C4-2B (cell line): ENCODE results near the gene LRP4.

Experiments
- CTCF ChIP-seq: fragments of 450-650 bp; conservative IDR thresholded peaks from 2 replicates; pipeline ENCODE4 v1.5.1; 2017; ENCODE audit warnings: mild to moderate bottlenecking
- ZFX ChIP-seq: fragments of 450-650 bp; IDR thresholded peaks from 2 replicates; pipeline ENCODE4 v1.6.1; 2017

- TF ChIP-seq CTCF: no peak
- TF ChIP-seq ZFX: no peak
Observed at GRCh38 chr11:46913484-46913883, 4.9 kb downstream of the LRP4 start.
